Activated gamma-delta T cell treated with anti-CD3 and anti-CD28 coated beads, Interleukin-2, amount 50 U/mL, for 16 hours (primary cell): ENCODE results near the gene KMT2B.
A peak's percentile ranks its signal among the peaks of the same experiment; 100 is the strongest.
"Not testable (repeated sequence)": the region's sequence is repeated elsewhere in the genome, so short reads cannot be mapped to it uniquely, and the experiment has no call there.

Experiments
- DNase-seq: peaks from one replicate; pipeline ENCODE4 v3.0.0-alpha.2; 2020; ENCODE audit warnings: low read depth

KMT2B gene

GRCh38 chr19:35717665-35718344 is at the start of gene KMT2B:
Gene KMT2B (plus strand): TSS chr19:35718003. CDS start chr19:35718019, 16 bp downstream.
- no peak for DNase-seq

DNA sequence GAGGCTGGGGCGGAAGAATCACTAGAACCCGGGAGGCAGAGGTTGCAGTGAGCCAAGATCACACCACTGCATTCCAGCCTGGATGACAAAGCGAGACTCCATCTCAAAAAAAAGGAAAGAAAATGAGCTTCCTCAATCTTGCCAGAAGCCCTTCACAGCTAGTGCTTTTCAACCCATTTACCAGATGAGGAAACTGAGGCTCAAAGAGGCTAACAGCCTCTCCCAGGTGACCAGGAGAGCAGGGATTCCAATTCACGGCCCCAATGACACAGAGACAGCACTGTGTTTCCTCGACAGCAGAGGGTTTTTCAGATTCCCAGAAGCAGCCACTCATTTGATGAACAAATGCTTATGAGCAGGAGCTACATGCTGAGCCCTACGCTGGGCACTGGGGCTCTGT is 48.2 kb upstream of the KMT2B start:
- DNase-seq = no peak

- no peak for DNase-seq
Observed at GRCh38 chr19:35669974-35670373, 47.8 kb upstream of the KMT2B start.

DNA sequence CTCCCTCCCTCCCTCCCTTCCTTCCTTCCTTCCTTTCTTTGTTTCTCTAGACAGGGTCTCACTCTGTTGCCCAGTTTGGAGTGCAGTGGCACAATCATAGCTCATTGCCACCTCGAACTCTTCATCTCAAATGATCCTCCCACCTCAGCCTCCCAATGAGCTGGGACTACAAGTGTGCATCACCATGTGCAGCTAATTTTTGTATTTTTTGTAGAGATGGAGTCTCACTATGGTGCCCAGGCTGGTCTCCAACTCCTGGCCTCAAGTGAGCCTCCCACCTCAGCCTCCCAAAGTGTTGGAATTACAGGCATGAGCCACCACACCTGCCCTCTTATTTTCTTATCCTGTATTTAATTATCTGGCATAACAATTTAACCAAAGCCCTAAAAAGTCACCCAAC is 47.1 kb upstream of the KMT2B start:
- no peak for DNase-seq

DNA sequence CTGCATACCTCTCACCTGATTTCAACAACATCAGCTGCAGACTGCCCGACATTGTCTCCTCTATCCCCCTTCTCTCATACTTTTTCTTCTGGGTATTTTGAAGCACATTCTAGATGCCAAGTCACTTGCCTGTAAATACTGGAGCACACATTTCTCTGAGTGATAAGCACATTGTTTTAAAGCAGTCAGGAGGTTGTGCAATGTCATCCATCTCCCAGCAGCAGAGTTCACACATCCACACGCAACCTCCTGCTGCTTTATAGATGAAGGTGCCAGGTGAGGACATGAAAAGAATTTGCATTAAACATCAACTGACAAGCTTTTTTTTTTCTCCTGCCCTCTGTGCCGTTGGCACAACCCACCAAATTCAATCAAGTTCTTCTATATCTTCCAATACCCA is 46.0 kb upstream of the KMT2B start:
- DNase-seq = no peak

DNA sequence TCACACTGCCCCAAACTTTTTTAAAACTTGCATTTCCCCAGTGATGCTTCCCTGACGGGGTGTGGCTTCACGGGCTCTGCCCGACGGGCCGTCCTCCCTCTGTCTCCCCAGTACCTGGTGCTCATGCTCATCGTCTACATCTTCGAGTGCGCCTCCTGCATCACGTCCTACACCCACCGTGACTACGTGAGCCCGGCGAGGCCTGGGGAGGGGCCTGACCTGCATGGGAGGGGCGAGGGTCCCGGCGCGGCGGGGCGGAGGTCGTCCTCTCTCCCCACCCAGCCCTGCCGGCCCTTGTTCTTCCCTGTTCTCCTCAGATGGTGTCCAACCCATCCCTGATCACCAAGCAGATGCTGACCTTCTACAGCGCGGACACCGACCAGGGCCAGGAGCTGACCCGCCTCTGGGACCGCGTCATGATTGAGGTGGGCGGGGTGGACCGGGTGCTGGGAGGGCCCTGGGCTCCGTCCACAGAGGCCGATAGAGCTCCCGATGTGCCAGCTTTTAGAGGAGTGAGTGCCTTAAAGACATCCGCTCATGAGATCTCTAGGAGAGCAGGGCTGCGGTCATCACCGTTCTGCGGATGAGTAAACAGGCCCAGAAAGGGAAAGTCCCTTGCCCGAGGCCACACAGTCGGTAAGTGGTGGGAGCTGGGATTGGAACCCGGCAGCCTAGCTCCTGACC is 44.5 kb upstream of the KMT2B start:
- peak; percentile 18 for DNase-seq

- no peak for DNase-seq
Observed at GRCh38 chr19:35675589-35676140, 42.1 kb upstream of the KMT2B start.

- no peak for DNase-seq
Observed at GRCh38 chr19:35689836-35690235, 28.0 kb upstream of the KMT2B start.

- DNase-seq = not testable (repeated sequence)
Observed at GRCh38 chr19:35691106-35691505, 26.7 kb upstream of the KMT2B start.

DNA sequence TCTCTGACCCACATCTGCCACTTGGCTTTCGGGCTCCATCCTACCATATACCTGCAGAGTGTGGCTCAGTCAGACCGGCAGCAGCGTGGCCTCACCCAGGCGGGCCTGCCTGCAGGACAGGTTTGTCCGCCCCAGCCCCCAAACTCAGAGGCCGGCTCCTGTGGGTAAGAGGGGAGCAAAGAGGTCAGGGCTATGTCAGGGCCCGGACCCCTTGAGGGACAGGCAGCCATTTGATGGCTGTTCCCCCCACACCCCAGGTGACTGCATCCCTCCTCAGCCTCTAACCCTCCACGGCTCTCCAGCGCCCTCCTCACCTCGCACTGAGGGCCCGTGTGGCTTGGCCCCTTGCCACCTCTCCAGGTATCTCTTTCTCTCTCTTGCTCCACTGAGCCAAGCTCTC is 25.8 kb upstream of the KMT2B start:
- DNase-seq = no peak

DNA sequence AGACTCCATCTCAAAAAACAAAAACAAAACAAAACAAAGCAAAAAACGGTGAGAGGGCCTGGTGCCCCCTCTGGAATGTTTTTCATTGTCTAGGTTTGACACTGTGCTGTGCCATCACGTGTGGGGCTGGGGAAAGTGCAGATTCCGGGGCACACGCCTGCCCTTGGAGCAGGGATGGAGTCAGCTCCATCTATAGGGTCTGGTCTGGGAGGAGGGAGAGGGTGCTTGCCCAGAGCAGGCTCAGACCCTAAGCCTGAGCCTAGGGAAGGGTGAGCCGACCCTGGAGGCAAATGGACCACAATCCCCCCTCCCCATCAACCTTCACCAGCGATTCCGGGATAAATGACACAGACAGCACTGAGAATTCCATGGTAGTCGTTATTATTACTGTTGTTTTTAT is 24.4 kb upstream of the KMT2B start:
- DNase-seq = no peak

DNA sequence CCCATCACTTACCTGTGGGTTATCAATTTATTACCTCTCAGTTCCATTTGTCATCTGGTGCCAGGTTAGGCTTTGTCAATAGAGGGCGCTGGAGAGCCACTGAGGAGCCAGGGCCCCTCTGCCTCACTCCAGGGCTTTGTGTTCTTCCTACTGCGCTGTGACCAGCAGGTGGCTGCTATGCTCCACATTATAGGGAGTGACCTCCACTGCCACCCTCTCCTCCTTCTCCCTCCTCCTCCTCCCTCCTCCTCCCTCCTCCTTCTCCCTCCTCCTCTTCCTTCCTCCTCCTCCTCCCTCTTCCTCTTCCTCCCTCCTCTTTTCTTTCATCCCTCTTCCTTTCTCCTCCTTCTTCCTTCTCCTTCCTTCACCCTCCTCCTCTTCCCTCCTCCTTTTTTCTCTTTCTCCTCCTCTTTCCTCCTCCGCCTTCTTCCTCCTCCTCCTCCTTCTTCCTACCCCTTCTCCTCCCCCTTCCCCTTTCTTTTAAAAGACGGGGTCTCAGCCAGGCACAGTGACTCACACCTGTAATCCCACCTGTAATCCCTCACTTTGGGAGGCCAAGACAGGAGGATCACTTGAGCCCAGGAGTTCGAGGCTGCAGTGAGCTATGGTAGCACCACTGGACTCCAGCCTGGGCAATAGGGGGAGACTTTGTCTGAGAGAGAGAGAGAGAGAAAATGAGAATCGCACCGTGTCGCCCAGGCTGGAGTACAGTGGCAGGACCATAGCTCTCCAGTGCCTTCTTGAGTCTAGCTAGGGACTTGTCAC is 23.8 kb upstream of the KMT2B start:
- DNase-seq = peak; percentile 87

DNA sequence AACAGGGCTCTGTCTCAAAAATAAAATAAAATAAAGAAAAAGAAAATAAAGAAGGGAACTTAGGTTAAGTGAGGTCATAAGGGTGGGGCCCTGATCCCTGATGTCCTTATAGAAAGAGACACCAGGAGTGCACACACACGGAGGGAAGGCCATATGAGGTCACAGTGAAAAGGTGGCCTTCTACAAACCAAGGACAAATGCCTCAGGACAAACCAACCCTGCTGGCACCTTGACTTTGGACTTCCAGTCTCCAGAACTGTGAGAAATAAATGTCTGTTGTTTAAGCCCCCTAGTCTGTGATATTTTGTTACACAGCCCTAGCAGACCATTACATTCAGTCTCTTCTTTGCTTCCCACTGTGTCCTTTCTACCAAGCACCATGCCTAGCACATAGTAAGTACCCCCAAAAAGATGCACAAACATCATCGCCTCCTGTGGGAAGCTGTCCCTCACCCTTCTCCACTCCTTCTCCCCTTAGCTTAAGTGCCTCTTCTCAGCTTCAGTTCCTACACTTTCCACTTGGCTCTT is 21.8 kb upstream of the KMT2B start:
- DNase-seq = no peak

DNA sequence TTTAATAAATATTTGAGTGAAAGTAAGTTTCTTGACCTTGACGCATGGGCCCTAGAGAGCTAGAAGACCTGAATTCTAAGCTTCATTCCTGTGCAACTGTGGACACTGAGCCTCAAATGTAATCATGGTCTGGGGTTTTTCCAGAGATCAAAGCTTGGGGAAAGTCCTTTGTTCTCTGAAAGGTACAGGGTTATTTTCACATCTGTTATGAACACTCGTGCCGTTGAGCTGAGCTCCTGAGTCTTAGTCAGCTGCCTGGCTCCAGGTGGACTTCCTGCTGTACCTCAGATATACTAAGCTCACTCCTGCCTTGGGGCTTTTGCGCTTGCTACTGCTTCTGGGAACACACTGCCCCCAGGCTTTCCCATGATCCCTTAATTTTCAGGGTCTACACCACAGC is 21.0 kb upstream of the KMT2B start:
- no peak for DNase-seq

GRCh38 chr19:35702223-35703012 is 15.4 kb upstream of the KMT2B start:
- DNase-seq = peak; percentile 84

GRCh38 chr19:35703343-35703742 is 14.5 kb upstream of the KMT2B start:
- no peak for DNase-seq

DNA sequence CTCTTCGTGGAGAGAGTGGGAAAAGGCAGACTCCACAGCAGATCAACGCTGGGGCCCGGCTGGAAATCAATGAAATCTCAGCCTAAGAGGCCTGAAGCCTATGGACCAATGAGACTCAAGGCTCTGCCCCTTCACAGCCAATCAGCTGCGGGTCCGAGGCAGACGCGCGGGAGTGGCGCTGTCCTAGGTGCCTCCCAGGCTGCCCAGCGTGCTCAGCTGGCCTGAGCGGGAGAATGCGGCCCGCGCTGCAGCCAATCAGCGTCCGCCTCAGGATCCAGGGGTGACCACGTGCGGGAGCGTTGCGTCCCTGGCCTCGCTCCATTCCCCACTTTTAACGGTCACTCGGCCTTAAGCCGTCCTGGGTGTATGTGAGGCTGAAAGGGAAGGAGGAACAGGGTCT is 13.6 kb upstream of the KMT2B start, which contains the start of gene ZBTB32:
Gene ZBTB32 (plus strand): TSS at position 341 of the 400 bp plus-strand sequence. CDS start 10,069 bp downstream, outside the sequence.
- no peak for DNase-seq

DNA sequence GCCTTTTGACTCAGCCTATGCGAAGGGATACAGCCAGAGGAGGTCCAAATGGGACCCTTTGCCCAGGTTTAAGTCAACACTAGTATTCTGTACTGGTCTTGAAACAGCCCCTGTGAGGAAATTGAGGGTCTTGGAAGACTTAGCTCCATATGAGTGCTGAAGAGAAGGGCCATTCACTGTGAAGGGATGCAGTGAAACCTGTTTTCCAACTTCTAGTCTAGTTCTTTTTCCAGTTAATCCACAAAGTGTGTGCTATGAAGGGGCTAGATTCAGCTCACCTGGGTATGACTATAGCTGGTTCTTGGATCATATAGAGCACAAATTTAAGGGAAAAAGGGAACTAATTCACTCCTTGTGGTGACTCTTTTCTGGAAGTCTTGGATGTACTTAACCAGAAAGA is 9.4 kb upstream of the KMT2B start:
- no peak for DNase-seq

GRCh38 chr19:35710784-35711723 is 6.7 kb upstream of the KMT2B start:
- DNase-seq = peak; percentile 47
